Natural killer cell treated with Interleukin-12 subunit alpha and Interleukin-12 subunit beta and Interleukin-15 and Interleukin-18, amount 100 ng/mL, for 72 hours (primary cell): ENCODE results near the gene RNF222. TPM values are rescaled to one million over a fixed set of nuclear protein-coding genes. Genes with fewer than 3 reads are reported as not detected.

ENCODE experiments used
- ATAC-seq, 2 donors: fragments of 150-1000 bp; cut with Tn5 transposase in 1 of 2; sonication (Bioruptor Pico), chemical (Tn5 transposase) in 1 of 2; 2 replicates each; pipeline ENCODE4 v1.10.0; 2021
- DNase-seq: peaks from one replicate; pipeline ENCODE4 v3.0.0; 2022; ENCODE audit warnings: low spot score
- H3K27ac Mint-ChIP-seq, 2 donors: 1 replicate in 1 of 2; 2 replicates in 1 of 2; pipeline ENCODE4 v1.8.0; 2022; ENCODE audit warnings: mixed read lengths in 2 of 2, mild to moderate bottlenecking in 1 of 2, moderate library complexity in 1 of 2
- H3K27me3 Mint-ChIP-seq, 2 donors: 1 replicate in 1 of 2; 2 replicates in 1 of 2; pipeline ENCODE4 v1.8.0; 2022; ENCODE audit warnings: mixed read lengths in 2 of 2
- H3K36me3 Mint-ChIP-seq: one replicate; pipeline ENCODE4 v1.8.0; 2022; ENCODE audit warnings: mixed read lengths
- H3K4me1 Mint-ChIP-seq, 2 donors: 1 replicate in 1 of 2; 2 replicates in 1 of 2; pipeline ENCODE4 v1.8.0; 2022; ENCODE audit warnings: low read depth in 2 of 2, mixed read lengths in 2 of 2, mild to moderate bottlenecking in 1 of 2
- H3K4me3 Mint-ChIP-seq: one replicate; pipeline ENCODE4 v1.8.0; 2022; ENCODE audit warnings: mixed read lengths
- H3K9me3 Mint-ChIP-seq: 2 replicates; pipeline ENCODE4 v1.8.0; 2022; ENCODE audit warnings: mixed read lengths
- total RNA-seq, 2 donors: library from RNA; stranded (reverse); gene quantifications; one replicate each; pipeline ENCODE4 v1.2.3, GENCODE V29; 2022

The RNF222 gene
- not detected for total RNA-seq

GRCh38 chr17:8397636-8398035 lies at the start of gene RNF222:
TSS of gene RNF222 (minus strand) at chr17:8397827. CDS start at chr17:8393461, 4,366 bp downstream.
- no peak within 1 kb of the TSS for H3K27ac Mint-ChIP-seq
- H3K27me3 Mint-ChIP-seq, result peaks cover 18 to 31% of the 10 kb centered on the region in 2 donors
- no peak within 1 kb of the TSS for H3K4me3 Mint-ChIP-seq
- ATAC-seq, result no peak
- no peaks in the 10 kb centered on the region for H3K9me3 Mint-ChIP-seq
- H3K36me3 Mint-ChIP-seq, result no peaks in the 10 kb centered on the region
- DNase-seq, result no peak
- peaks cover 7 to 10% of the 10 kb centered on the region in 2 donors for H3K4me1 Mint-ChIP-seq

- Mint-ChIP-seq H3K36me3 (peaks cover 34% of the 10 kb centered on the region), H3K9me3 (no peaks in the 10 kb centered on the region), H3K4me1 (peaks cover 19 to 44% of the 10 kb centered on the region in 2 donors), H3K4me3 (no peak overlapping the region), H3K27me3 (no peaks in the 10 kb centered on the region), H3K27ac (no peak overlapping the region)
- no peak for DNase-seq
- no peak for ATAC-seq
These were observed 47.9 kb upstream of the RNF222 start for GRCh38 chr17:8445536-8445935.

- H3K27me3 Mint-ChIP-seq, result no peaks in the 10 kb centered on the region
- ATAC-seq (no peak), DNase-seq (no peak)
- no peak overlapping the region for H3K27ac Mint-ChIP-seq
- H3K9me3 Mint-ChIP-seq, result no peaks in the 10 kb centered on the region
- peaks cover 31% of the 10 kb centered on the region for H3K36me3 Mint-ChIP-seq
- H3K4me3 Mint-ChIP-seq, result no peak overlapping the region
- peaks cover 23 to 44% of the 10 kb centered on the region in 2 donors for H3K4me1 Mint-ChIP-seq
These were observed 46.9 kb upstream of the RNF222 start for GRCh38 chr17:8444494-8444893.

GRCh38 chr17:8443756-8444155 lies 46.1 kb upstream of the RNF222 start:
- Mint-ChIP-seq H3K4me3 (no peak overlapping the region), H3K27me3 (no peaks in the 10 kb centered on the region), H3K4me1 (peaks cover 23 to 44% of the 10 kb centered on the region in 2 donors), H3K27ac (no peak overlapping the region), H3K9me3 (no peaks in the 10 kb centered on the region), H3K36me3 (peaks cover 28% of the 10 kb centered on the region)
- no peak for DNase-seq
- ATAC-seq, result no peak

- no peaks in the 10 kb centered on the region for H3K9me3 Mint-ChIP-seq
- H3K36me3 Mint-ChIP-seq, result peaks cover 19% of the 10 kb centered on the region
- DNase-seq, result no peak
- no peaks in the 10 kb centered on the region for H3K27me3 Mint-ChIP-seq
- H3K4me3 Mint-ChIP-seq, result no peak overlapping the region
- peak overlapping the region in 1 of 2 donors; percentile 9 for H3K27ac Mint-ChIP-seq
- no peak for ATAC-seq
- peaks cover 23 to 44% of the 10 kb centered on the region in 2 donors for H3K4me1 Mint-ChIP-seq
These were observed 44.7 kb upstream of the RNF222 start for GRCh38 chr17:8442310-8442709.

- ATAC-seq, result no peak
- Mint-ChIP-seq H3K27ac (peak overlapping the region in 1 of 2 donors; percentile 9), H3K4me3 (no peak overlapping the region)
These were observed 44.1 kb upstream of the RNF222 start for GRCh38 chr17:8441690-8442089.

GRCh38 chr17:8439681-8440080 lies 42.1 kb upstream of the RNF222 start:
- H3K27me3 Mint-ChIP-seq, result no peaks in the 10 kb centered on the region
- H3K27ac Mint-ChIP-seq, result no peak overlapping the region
- ATAC-seq (no peak), DNase-seq (no peak)
- H3K4me1 Mint-ChIP-seq, result peaks cover 34 to 53% of the 10 kb centered on the region in 2 donors
- H3K4me3 Mint-ChIP-seq, result no peak overlapping the region
- peaks cover 11% of the 10 kb centered on the region for H3K36me3 Mint-ChIP-seq
- no peaks in the 10 kb centered on the region for H3K9me3 Mint-ChIP-seq

More at GRCh38 chr17:8441690-8442089, 44.1 kb upstream of the RNF222 start:
- Mint-ChIP-seq H3K27me3 (no peaks in the 10 kb centered on the region), H3K4me1 (peaks cover 27 to 44% of the 10 kb centered on the region in 2 donors), H3K36me3 (peaks cover 14% of the 10 kb centered on the region), H3K9me3 (no peaks in the 10 kb centered on the region)
- no peak for DNase-seq

GRCh38 chr17:8438441-8438840 lies 40.8 kb upstream of the RNF222 start:
- no peak overlapping the region for H3K27ac Mint-ChIP-seq
- H3K9me3 Mint-ChIP-seq, result no peaks in the 10 kb centered on the region
- no peaks in the 10 kb centered on the region for H3K27me3 Mint-ChIP-seq
- DNase-seq, result no peak
- ATAC-seq, result no peak
- peaks cover 5% of the 10 kb centered on the region for H3K36me3 Mint-ChIP-seq
- H3K4me3 Mint-ChIP-seq, result no peak overlapping the region
- H3K4me1 Mint-ChIP-seq, result peaks cover 33 to 45% of the 10 kb centered on the region in 2 donors

- peak overlapping the region; percentile 86 to 98 for H3K27ac Mint-ChIP-seq
- H3K9me3 Mint-ChIP-seq, result no peaks in the 10 kb centered on the region
- DNase-seq (no peak), ATAC-seq (no peak)
- H3K36me3 Mint-ChIP-seq, result peaks cover 5% of the 10 kb centered on the region
- peaks cover 24 to 35% of the 10 kb centered on the region in 2 donors for H3K4me1 Mint-ChIP-seq
- peak overlapping the region; percentile 93 for H3K4me3 Mint-ChIP-seq
- H3K27me3 Mint-ChIP-seq, result no peaks in the 10 kb centered on the region
These were observed 39.2 kb upstream of the RNF222 start for GRCh38 chr17:8436844-8437171.

- Mint-ChIP-seq H3K27me3 (no peaks in the 10 kb centered on the region), H3K4me3 (peak overlapping the region; percentile 93), H3K27ac (peak overlapping the region; percentile 86 to 98), H3K9me3 (no peaks in the 10 kb centered on the region), H3K36me3 (peaks cover 5% of the 10 kb centered on the region), H3K4me1 (peaks cover 20 to 31% of the 10 kb centered on the region in 2 donors)
- ATAC-seq, result peak; percentile 79 to 80
- DNase-seq, result peak; percentile 82
These were observed 38.7 kb upstream of the RNF222 start for GRCh38 chr17:8436169-8436843.

GRCh38 chr17:8435245-8436168 lies 37.9 kb upstream of the RNF222 start, which contains the start of gene NDEL1:
TSS of gene NDEL1 (plus strand) at chr17:8435884. CDS start at chr17:8444272, 8,388 bp downstream.
- Mint-ChIP-seq H3K4me3 (peak within 1 kb of the TSS; percentile 93), H3K27me3 (no peaks in the 10 kb centered on the region), H3K9me3 (no peaks in the 10 kb centered on the region), H3K4me1 (peaks cover 15 to 25% of the 10 kb centered on the region in 2 donors), H3K36me3 (peaks cover 5% of the 10 kb centered on the region), H3K27ac (peak within 1 kb of the TSS; percentile 86 to 98)
- ATAC-seq, result peak; percentile 98
- DNase-seq, result peak; percentile 99

- no peaks in the 10 kb centered on the region for H3K36me3 Mint-ChIP-seq
- ATAC-seq, result no peak
- H3K4me1 Mint-ChIP-seq, result peaks cover 3 to 6% of the 10 kb centered on the region in 2 donors
These were observed 33.3 kb upstream of the RNF222 start for GRCh38 chr17:8430966-8431365.

GRCh38 chr17:8426802-8427201 lies 29.2 kb upstream of the RNF222 start:
- ATAC-seq, result no peak
- no peak overlapping the region for H3K4me3 Mint-ChIP-seq
- H3K27ac Mint-ChIP-seq, result no peak overlapping the region
- no peak for DNase-seq
- H3K4me1 Mint-ChIP-seq, result no peaks in the 10 kb centered on the region
- no peaks in the 10 kb centered on the region for H3K36me3 Mint-ChIP-seq
- no peaks in the 10 kb centered on the region for H3K9me3 Mint-ChIP-seq
- peaks cover 13 to 25% of the 10 kb centered on the region in 2 donors for H3K27me3 Mint-ChIP-seq

More at GRCh38 chr17:8430966-8431365, 33.3 kb upstream of the RNF222 start:
- no peak overlapping the region for H3K27ac Mint-ChIP-seq
- H3K4me3 Mint-ChIP-seq, result no peak overlapping the region
- no peaks in the 10 kb centered on the region for H3K9me3 Mint-ChIP-seq
- DNase-seq, result no peak
- peaks cover 6 to 11% of the 10 kb centered on the region in 2 donors for H3K27me3 Mint-ChIP-seq
